ENCODE measurements around the gene FOXL2NB. TPM values are rescaled to one million over a fixed set of nuclear protein-coding genes. Genes with fewer than 3 reads are reported as not detected.

FOXL2NB gene
- total RNA-seq, 1 donor from 2014 or later: not detected

GRCh38 chr3:138933981-138934691, 12.9 kb upstream of the FOXL2NB start:
- Mint-ChIP-seq H3K9me3 (no peaks in the 10 kb centered on the region), H3K36me3 (no peaks in the 10 kb centered on the region), H3K4me1 (peaks cover 17% of the 10 kb centered on the region), H3K27ac (no peak overlapping the region), H3K27me3 (ENCODE audit: low read depth) (peaks cover 73% of the 10 kb centered on the region), H3K4me3 (no peak overlapping the region)
- no peak for TF ChIP-seq CTCF (IDR thresholded peaks at IDR 0.05; ENCODE audit: unreplicated experiment)
- DNase-seq (ENCODE audit: low spot score in 2 of 2, unreplicated experiment in 2 of 2): no peak

GRCh38 chr3:138935505-138935862, 11.5 kb upstream of the FOXL2NB start:
- Mint-ChIP-seq H3K27me3 (ENCODE audit: low read depth) (peaks cover 86% of the 10 kb centered on the region), H3K27ac (no peak overlapping the region), H3K4me3 (peak overlapping the region; percentile 70), H3K36me3 (no peaks in the 10 kb centered on the region), H3K9me3 (no peaks in the 10 kb centered on the region), H3K4me1 (peaks cover 17% of the 10 kb centered on the region)
- TF ChIP-seq CTCF (IDR thresholded peaks at IDR 0.05; ENCODE audit: unreplicated experiment): no peak
- no peak for DNase-seq (ENCODE audit: low spot score in 2 of 2, unreplicated experiment in 2 of 2)

GRCh38 chr3:138935863-138936740, 10.9 kb upstream of the FOXL2NB start:
- no peak overlapping the region for H3K27ac Mint-ChIP-seq
- no peaks in the 10 kb centered on the region for H3K36me3 Mint-ChIP-seq
- peaks cover 88% of the 10 kb centered on the region for H3K27me3 Mint-ChIP-seq (ENCODE audit: low read depth)
- peak; percentile 95 for TF ChIP-seq CTCF (IDR thresholded peaks at IDR 0.05; ENCODE audit: unreplicated experiment)
- DNase-seq (ENCODE audit: low spot score in 2 of 2, unreplicated experiment in 2 of 2): peak; percentile 60 to 90
- no peaks in the 10 kb centered on the region for H3K9me3 Mint-ChIP-seq
- peak overlapping the region; percentile 70 for H3K4me3 Mint-ChIP-seq
- peaks cover 17% of the 10 kb centered on the region for H3K4me1 Mint-ChIP-seq

- Mint-ChIP-seq H3K36me3 (no peaks in the 10 kb centered on the region), H3K27ac (no peak overlapping the region), H3K9me3 (no peaks in the 10 kb centered on the region), H3K4me3 (peak overlapping the region; percentile 70), H3K27me3 (ENCODE audit: low read depth) (peaks cover 94% of the 10 kb centered on the region), H3K4me1 (peaks cover 17% of the 10 kb centered on the region)
- DNase-seq (ENCODE audit: low spot score in 2 of 2, unreplicated experiment in 2 of 2): no peak
- TF ChIP-seq CTCF (IDR thresholded peaks at IDR 0.05; ENCODE audit: unreplicated experiment): no peak
These were observed 10.0 kb upstream of the FOXL2NB start for GRCh38 chr3:138936741-138937689.

GRCh38 chr3:138937690-138938055, 9.3 kb upstream of the FOXL2NB start:
- TF ChIP-seq CTCF (IDR thresholded peaks at IDR 0.05; ENCODE audit: unreplicated experiment): no peak
- H3K36me3 Mint-ChIP-seq: no peaks in the 10 kb centered on the region
- no peak for DNase-seq (ENCODE audit: low spot score in 2 of 2, unreplicated experiment in 2 of 2)
- peaks cover 97% of the 10 kb centered on the region for H3K27me3 Mint-ChIP-seq (ENCODE audit: low read depth)
- H3K9me3 Mint-ChIP-seq: no peaks in the 10 kb centered on the region
- no peak overlapping the region for H3K27ac Mint-ChIP-seq
- no peak overlapping the region for H3K4me3 Mint-ChIP-seq
- peaks cover 17% of the 10 kb centered on the region for H3K4me1 Mint-ChIP-seq
